Measurements from ENCODE around the gene HDAC9.

- TF ChIP-seq POLR2AphosphoS5 (IDR thresholded peaks at IDR 0.05; ENCODE audit: low read depth, low read length) (no peak), REST (IDR thresholded peaks at IDR 0.05; ENCODE audit: insufficient read depth in 1 of 2, low read depth in 2 of 2, low read length in 2 of 2) (no peak), SIN3A (IDR thresholded peaks at IDR 0.05; ENCODE audit: borderline replicate concordance, insufficient read depth, low read length) (no peak)
Measured at GRCh38 chr7:18509481-18509880, 13.9 kb downstream of the HDAC9 start.

Measured in PFSK-1 (cell line).